Ishikawa (cell line): ENCODE measurements around the gene NRXN3.

Source experiments
- CEBPB ChIP-seq: IDR thresholded peaks from 2 replicates; pipeline ENCODE4 v1.6.1; 2012
- EGR1 ChIP-seq: IDR thresholded peaks from 2 replicates; pipeline ENCODE4 v1.6.1; 2012
- EP300 ChIP-seq: IDR thresholded peaks from 2 replicates; pipeline ENCODE4 v1.6.1; 2012; ENCODE audit warnings: borderline replicate concordance
- NFIC ChIP-seq: IDR thresholded peaks from 2 replicates; pipeline ENCODE4 v1.6.1; 2012
- TAF1 ChIP-seq: IDR thresholded peaks from 2 replicates; pipeline ENCODE4 v1.6.1; 2012; ENCODE audit warnings: low read depth, mild to moderate bottlenecking
- TCF12 ChIP-seq: IDR thresholded peaks from 2 replicates; pipeline ENCODE4 v1.6.1; 2012; ENCODE audit warnings: low read depth
- TEAD4 ChIP-seq: IDR thresholded peaks from 2 replicates; pipeline ENCODE4 v1.6.1; 2012
- YY1 ChIP-seq: IDR thresholded peaks from 2 replicates; pipeline ENCODE4 v1.6.1; 2012; ENCODE audit warnings: low read depth
- TF ChIP-seq, protein P1 (sequence below): IDR thresholded peaks from 2 replicates; pipeline ENCODE4 v1.6.1; 2012
- TF ChIP-seq, protein P2 (sequence below): IDR thresholded peaks from 2 replicates; pipeline ENCODE4 v1.6.1; 2012

DNA sequence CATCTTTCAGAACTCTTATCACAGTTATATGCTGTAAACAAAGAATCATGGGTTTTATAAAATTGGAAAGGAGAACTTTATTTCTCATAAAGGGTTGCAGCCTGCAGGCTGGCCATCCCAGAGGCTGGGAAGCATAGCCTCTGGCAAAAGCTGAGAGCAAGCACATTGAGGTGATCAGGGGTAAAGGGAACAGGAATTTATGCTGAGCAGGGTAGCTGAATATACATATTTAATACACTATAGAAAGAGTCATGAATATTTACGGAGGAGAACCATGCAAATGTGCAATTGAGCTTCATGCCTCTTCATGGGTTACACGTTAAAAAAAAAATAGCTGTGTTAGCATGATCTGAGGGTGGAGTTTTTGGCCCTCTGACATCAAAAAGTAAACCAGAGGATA lies 653.3 kb downstream of the NRXN3 start:
- TF ChIP-seq, protein P1, sequence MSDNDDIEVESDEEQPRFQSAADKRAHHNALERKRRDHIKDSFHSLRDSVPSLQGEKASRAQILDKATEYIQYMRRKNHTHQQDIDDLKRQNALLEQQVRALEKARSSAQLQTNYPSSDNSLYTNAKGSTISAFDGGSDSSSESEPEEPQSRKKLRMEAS, result no peak
- TF ChIP-seq TCF12 (no peak), EP300 (no peak), TEAD4 (no peak), EGR1 (no peak), CEBPB (no peak), NFIC (no peak), TAF1 (no peak), YY1 (no peak)
- TF ChIP-seq, protein P2, sequence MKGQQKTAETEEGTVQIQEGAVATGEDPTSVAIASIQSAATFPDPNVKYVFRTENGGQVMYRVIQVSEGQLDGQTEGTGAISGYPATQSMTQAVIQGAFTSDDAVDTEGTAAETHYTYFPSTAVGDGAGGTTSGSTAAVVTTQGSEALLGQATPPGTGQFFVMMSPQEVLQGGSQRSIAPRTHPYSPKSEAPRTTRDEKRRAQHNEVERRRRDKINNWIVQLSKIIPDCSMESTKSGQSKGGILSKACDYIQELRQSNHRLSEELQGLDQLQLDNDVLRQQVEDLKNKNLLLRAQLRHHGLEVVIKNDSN, result no peak
